GM12891 (cell line): ENCODE results near the gene SPRR1B.

Experiments used
- PAX5 ChIP-seq: IDR thresholded peaks from 2 replicates; pipeline ENCODE4 v1.6.1; 2011; ENCODE audit warnings: low read length, moderate library complexity, mild to moderate bottlenecking; ENCODE audit not compliant: insufficient read depth, severe bottlenecking
- POLR2A ChIP-seq: IDR thresholded peaks from 2 replicates; pipeline ENCODE4 v1.6.1; 2011; ENCODE audit warnings: low read depth, low read length, control low read depth
- POLR2AphosphoS5 ChIP-seq: IDR thresholded peaks from 2 replicates; pipeline ENCODE4 v1.6.1; 2011; ENCODE audit warnings: low read depth, low read length, control low read depth
- POU2F2 ChIP-seq: IDR thresholded peaks from 2 replicates; pipeline ENCODE4 v1.6.1; 2011; ENCODE audit warnings: low read depth, mild to moderate bottlenecking, control low read depth, low read length, moderate library complexity
- SPI1 ChIP-seq: IDR thresholded peaks from 2 replicates; pipeline ENCODE4 v1.6.1; 2011; ENCODE audit warnings: low read depth, low read length, control low read depth
- TAF1 ChIP-seq: IDR thresholded peaks from 2 replicates; pipeline ENCODE4 v1.6.1; 2011; ENCODE audit warnings: low read depth, low read length, control low read depth

- no peak for TF ChIP-seq POLR2AphosphoS5
- no peak for TF ChIP-seq POLR2A
- no peak for TF ChIP-seq SPI1
- TF ChIP-seq TAF1, result no peak
- no peak for TF ChIP-seq POU2F2
- TF ChIP-seq PAX5, result no peak
Observed at GRCh38 chr1:153000294-153000693, 30.7 kb upstream of the SPRR1B start.
